ENCODE results near the gene SCAPER. TPM values are rescaled to one million over a fixed set of nuclear protein-coding genes. Genes with fewer than 3 reads are reported as not detected.

The SCAPER gene
- total RNA-seq, 1 donor: 9.1 TPM

DNA sequence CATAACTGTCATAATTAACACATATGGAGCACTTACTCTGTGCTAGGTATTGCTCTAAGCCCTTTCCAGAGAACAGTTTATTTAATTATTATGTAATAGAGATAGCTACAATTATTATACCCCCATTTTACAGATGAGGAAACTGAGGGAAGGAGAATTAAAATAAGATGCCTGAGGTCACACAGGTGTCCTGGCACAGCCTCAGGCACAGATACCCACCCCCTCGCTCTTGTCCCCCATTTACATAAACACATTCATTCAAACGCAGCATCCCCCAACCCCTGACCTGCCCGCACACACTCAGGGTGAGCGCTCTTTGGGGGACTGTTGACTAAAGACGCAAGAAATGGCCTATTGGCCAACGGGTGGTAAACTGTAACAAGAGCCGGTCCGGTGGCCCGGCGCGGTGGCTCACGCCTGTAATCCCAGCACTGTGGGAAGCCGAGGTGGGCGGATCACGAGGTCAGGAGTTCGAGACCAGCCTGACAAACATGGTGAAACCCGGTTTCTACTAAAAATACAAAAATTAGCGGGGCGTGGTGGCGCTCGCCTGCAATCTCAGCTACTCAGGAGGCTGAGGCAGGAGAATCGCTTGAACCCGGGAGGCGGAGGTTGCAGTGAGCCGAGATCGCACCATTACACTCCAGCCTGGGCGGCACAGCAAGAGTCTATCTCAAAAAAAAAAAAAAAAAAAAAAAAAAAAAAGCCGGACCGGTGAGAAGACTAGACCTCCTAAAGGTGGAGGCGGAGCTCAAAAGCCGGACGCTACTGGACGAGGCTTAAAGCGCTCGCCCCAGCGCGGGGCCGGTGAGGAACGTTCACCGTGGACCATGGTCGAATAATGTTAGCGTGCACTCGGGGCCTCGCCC is 570.5 kb downstream of the SCAPER start:
- TF ChIP-seq, protein P1, sequence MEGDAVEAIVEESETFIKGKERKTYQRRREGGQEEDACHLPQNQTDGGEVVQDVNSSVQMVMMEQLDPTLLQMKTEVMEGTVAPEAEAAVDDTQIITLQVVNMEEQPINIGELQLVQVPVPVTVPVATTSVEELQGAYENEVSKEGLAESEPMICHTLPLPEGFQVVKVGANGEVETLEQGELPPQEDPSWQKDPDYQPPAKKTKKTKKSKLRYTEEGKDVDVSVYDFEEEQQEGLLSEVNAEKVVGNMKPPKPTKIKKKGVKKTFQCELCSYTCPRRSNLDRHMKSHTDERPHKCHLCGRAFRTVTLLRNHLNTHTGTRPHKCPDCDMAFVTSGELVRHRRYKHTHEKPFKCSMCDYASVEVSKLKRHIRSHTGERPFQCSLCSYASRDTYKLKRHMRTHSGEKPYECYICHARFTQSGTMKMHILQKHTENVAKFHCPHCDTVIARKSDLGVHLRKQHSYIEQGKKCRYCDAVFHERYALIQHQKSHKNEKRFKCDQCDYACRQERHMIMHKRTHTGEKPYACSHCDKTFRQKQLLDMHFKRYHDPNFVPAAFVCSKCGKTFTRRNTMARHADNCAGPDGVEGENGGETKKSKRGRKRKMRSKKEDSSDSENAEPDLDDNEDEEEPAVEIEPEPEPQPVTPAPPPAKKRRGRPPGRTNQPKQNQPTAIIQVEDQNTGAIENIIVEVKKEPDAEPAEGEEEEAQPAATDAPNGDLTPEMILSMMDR (IDR thresholded peaks at IDR 0.05; ENCODE audit: insufficient read depth, low read depth, low read length): no peak
- no peak overlapping the region for H3K4me3 ChIP-seq (ENCODE audit: low read depth, low read length)
- no peak for DNase-seq (ENCODE audit: low read depth)

DNA sequence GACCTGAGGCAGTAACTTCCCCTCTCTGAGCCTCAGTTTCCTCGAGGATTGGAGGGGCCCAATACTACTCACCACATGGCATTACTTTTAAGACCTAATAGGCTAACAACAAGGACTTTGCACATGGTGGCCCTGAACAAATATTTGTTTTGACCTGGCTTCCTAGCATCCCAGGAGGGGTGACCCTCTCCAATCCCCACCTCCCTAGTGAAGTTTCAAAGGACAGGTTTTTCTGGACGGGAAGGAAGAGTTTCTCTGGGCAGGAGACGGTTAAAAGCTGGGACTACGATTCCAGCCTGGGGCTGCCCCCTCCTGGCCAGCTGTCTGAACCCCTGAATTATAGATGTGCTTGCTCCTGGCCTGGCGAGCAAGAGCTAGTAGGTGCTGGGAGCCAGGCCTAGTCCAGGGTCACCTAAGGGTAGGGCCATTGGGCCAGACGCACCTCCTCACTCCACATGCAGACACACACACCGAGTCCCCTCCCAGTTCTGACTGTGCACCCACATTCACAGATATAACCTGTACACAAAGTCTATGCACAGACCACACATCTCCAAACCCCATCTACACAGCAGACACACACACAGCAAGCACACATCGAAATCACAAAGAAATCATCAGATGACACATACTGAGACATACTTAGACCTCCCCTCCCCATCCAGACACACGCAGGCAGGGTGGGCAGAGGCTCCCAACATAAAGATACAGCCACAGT is 571.3 kb downstream of the SCAPER start:
- TF ChIP-seq, protein P1 (IDR thresholded peaks at IDR 0.05; ENCODE audit: insufficient read depth, low read depth, low read length): peak; percentile 40
- peak; percentile 18 for DNase-seq (ENCODE audit: low read depth)
- H3K4me3 ChIP-seq (ENCODE audit: low read depth, low read length): no peak overlapping the region

DNA sequence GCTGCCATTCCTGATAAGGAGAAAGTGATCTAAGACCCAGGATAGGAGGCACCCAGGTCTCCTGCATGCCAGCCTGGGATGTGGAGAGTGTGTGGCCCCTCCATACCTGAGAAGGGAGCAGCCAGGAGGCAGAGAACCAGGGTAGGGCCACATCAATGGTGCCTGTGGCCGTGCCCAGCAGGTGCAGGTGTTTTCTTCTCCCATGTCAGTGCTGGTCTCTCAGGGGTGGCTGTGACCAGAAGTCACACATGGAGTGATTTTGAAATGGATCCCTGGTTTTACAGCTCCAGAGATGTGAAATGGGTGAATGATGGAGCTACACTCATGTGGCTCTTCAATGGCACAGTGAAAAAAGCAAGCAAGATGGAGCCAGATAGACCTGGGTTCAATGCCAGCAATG is 571.8 kb downstream of the SCAPER start:
- no peak for DNase-seq (ENCODE audit: low read depth)
- H3K4me3 ChIP-seq (ENCODE audit: low read depth, low read length): no peak overlapping the region
- TF ChIP-seq, protein P1 (IDR thresholded peaks at IDR 0.05; ENCODE audit: insufficient read depth, low read depth, low read length): no peak

DNA sequence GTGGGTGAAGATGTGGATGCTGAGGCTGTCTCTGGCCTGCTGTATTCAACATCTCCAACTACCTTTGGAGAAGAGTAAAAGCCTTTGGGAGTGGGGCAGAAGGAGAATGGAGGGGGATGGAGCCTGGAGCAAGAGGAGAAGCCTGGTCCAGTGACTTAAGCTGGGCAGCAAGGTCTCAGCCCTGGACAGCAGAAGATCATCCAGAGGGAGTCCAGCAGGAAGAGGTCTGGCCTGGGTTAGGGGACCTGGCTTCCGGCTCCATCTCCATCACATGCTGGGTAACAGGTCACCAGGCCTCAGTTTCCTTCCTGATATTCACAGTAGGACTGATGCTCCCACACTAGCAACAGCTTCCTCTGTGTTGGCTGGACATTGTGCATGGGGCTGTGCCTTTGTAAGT is 572.3 kb downstream of the SCAPER start:
- TF ChIP-seq, protein P1 (IDR thresholded peaks at IDR 0.05; ENCODE audit: insufficient read depth, low read depth, low read length): no peak
- H3K4me3 ChIP-seq (ENCODE audit: low read depth, low read length): no peak overlapping the region
- DNase-seq (ENCODE audit: low read depth): no peak

DNA sequence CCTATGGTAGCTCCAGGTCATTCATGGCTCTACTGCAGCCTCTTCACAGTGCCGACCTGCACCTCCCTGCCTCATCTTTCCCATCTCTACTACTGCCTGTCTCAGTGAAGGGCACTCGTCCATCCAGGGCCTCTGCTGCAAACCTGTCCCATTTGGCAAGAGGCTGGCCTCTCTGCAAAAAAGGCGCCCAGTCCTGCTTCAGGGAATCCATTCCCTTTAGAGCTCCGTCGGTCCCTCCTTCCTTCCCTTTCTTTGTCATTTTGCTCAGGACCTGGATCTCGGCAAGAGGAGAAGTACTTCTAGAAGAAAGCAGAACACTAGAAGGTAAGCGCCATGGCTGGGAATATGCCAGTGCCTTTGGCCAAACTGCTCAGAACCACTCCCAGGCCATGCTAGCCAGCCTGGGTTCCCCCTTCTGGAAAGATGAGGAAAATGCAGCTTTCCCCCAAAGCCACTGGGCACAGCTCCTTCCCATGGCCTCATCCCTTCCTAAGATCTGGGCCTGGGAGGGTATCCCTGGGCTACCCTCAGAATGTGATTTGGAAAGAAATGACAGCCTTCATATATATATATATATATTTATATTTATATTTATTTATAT is 575.0 kb downstream of the SCAPER start:
- no peak overlapping the region for H3K4me3 ChIP-seq (ENCODE audit: low read depth, low read length)
- DNase-seq (ENCODE audit: low read depth): peak; percentile 58
- TF ChIP-seq, protein P1 (IDR thresholded peaks at IDR 0.05; ENCODE audit: insufficient read depth, low read depth, low read length): peak; percentile 75

DNA sequence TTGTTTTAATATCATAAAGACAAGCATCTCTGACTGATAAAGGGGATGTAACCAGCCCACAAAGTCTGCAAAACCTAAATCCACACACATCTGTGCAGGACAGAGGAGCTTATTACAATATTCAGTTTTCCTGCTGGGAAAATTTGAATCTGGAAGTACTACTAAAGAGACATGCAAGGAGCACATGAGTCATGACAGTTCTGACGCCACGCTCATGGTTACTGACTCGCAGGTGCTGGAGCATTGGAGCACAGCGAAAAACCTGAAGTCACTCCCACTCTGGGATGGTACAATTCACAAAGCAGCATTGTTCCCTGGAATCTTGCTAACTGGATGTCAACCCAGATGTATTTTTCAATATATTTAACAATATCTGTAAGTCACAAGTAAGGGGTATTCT is 576.2 kb downstream of the SCAPER start:
- H3K4me3 ChIP-seq (ENCODE audit: low read depth, low read length): no peak overlapping the region
- TF ChIP-seq, protein P1 (IDR thresholded peaks at IDR 0.05; ENCODE audit: insufficient read depth, low read depth, low read length): no peak
- DNase-seq (ENCODE audit: low read depth): peak; percentile 22
